WI38 (cell line): ENCODE measurements around the gene STXBP3.

ENCODE experiments used
- H3K4me3 ChIP-seq: 2 replicates; pipeline ENCODE4 v1.5.1; 2011; ENCODE audit warnings: low read depth, mild to moderate bottlenecking, control low read depth, low read length
- TF ChIP-seq, protein P1 (sequence below): IDR thresholded peaks from 2 replicates; pipeline ENCODE4 v1.5.1; 2012; ENCODE audit warnings: low read depth, mild to moderate bottlenecking, control low read depth, low read length

The STXBP3 gene

DNA sequence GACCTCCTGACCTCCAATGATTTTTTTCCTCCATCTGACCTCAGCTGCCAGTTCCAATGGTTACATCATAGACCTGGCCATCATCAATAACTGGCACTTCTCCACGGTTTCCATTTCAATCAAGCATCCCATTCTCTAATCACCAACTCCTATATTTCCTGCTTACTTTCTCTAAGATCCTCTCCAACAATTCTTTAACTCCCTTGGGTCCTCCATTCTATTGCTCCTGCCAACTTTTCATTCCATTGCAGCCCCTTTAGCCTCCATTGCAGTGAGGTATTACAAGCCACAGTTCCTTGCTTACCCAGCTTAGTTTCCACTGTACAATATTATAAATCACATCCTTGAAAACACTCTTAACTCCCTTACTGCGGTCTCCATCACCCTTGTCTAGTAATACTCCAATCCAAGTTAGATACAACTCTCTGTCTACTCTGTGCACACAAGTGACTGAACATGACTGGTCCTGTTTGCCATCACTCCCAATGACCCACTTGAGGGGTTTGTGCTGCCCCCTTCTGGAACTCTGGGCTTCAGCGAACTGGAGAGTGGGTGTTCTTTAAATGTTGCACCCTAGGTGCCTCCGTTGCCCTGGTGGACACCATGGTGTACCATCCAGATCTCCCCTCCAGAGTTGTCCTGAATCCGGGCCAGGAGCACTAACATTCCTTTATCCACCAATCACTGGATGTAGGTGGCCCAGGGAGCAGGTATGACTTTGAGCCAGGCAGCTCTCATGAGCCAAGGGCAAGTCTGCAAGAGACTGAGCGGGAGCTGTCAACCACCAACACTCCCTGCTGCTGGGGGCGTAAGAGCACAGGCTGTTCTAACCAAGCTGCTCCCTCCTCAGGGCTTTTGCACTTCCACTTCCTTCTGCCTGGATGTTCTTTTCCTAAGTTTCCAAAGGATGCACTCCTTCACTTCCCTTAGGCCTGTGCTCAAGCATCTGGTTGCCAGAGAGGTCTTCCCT lies 37.5 kb upstream of the STXBP3 start:
- no peak overlapping the region for H3K4me3 ChIP-seq
- TF ChIP-seq, protein P1, sequence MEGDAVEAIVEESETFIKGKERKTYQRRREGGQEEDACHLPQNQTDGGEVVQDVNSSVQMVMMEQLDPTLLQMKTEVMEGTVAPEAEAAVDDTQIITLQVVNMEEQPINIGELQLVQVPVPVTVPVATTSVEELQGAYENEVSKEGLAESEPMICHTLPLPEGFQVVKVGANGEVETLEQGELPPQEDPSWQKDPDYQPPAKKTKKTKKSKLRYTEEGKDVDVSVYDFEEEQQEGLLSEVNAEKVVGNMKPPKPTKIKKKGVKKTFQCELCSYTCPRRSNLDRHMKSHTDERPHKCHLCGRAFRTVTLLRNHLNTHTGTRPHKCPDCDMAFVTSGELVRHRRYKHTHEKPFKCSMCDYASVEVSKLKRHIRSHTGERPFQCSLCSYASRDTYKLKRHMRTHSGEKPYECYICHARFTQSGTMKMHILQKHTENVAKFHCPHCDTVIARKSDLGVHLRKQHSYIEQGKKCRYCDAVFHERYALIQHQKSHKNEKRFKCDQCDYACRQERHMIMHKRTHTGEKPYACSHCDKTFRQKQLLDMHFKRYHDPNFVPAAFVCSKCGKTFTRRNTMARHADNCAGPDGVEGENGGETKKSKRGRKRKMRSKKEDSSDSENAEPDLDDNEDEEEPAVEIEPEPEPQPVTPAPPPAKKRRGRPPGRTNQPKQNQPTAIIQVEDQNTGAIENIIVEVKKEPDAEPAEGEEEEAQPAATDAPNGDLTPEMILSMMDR, result no peak

DNA sequence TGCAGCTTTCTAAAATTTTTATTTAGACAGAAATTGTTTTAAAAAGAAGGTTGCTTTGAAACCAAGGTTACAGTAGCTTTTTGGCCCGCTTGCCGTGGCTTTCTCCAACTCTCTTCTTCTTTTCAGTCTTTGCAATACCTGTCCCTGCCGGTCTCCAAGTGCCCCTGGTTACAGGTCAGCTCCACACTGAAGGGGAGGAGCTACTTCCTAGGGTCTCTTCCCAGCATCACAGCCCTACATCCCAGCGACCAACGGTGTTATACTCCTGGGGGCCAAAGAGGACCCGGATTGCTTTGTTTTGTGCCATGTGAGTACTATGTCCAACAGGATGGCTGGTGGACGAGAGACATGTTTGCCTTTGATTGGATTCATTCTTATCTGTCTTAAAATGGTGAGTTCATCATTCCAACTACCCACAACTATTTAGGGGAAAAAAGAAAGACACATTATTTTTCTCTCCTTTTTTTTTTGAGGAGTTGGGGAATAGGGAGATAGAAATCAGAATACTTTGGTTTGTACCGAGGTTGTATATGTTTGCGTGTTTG lies 33.8 kb upstream of the STXBP3 start, which contains the start of gene FNDC7:
TSS of gene FNDC7 (plus strand) at position 303 of the 545 bp plus-strand sequence. CDS start at position 329, 26 bp downstream.
- TF ChIP-seq, protein P1, result no peak
- H3K4me3 ChIP-seq, result no peak within 1 kb of the TSS

GRCh38 chr1:108715932-108716331 lies 30.5 kb upstream of the STXBP3 start:
- TF ChIP-seq, protein P1, result no peak
- no peak overlapping the region for H3K4me3 ChIP-seq

- H3K4me3 ChIP-seq, result no peak overlapping the region
- TF ChIP-seq, protein P1, result no peak
Observed at GRCh38 chr1:108716437-108717230, 29.8 kb upstream of the STXBP3 start.

GRCh38 chr1:108717774-108718316 lies 28.6 kb upstream of the STXBP3 start:
- H3K4me3 ChIP-seq, result no peak overlapping the region
- TF ChIP-seq, protein P1, result no peak

DNA sequence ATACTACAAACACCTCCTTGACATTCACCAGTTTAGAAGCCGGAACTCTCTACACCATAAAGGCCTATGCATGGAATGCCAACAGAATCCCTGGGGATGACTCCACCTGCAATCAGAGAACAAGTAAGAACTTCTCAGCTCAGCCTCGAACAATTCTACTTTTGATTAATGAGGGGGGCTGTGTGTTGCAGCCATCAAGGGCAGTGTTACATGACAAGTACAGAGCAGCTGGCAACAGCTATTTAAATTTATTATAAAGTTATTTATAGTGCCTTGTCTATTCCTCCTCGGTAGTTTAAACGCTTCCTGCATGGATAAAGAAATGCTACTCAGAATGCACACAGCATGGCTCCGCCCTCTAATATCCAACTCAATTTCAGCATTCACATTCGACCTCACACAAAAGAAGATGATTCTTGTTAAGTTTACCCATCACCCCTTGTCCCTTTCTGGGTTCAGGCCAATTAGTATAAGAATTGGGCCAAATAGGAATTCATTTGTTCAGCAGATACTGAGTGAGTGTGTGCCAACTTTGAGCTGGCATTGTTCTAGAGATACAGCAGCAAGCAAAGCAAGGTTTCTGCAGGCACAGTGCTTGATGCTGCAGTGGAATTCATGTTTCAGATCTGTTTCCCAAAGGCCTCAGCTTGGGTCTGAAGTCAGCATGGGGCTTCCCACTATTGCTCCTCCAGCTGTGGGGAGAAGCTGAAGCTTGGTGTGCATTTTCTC lies 27.4 kb upstream of the STXBP3 start:
- no peak overlapping the region for H3K4me3 ChIP-seq
- TF ChIP-seq, protein P1, result no peak
